ENCODE data around the gene PDLIM1. TPM values are rescaled to one million over a fixed set of nuclear protein-coding genes. Genes with fewer than 3 reads are reported as not detected.

The PDLIM1 gene
- total and polyA plus RNA-seq, 9 donors, result 13.9 to 138 (median 35.3) TPM

GRCh38 chr10:95247200-95247880, 43.5 kb downstream of the PDLIM1 start:
- Histone ChIP-seq H3K27me3 (no peaks in the 10 kb centered on the region), H3K4me1 (ENCODE audit: insufficient read depth) (no peaks in the 10 kb centered on the region)
- TF ChIP-seq EP300 (IDR thresholded peaks at IDR 0.05) (no peak), CTCF (IDR thresholded peaks at IDR 0.05) (no peak), POLR2A (IDR thresholded peaks at IDR 0.05) (no peak)

GRCh38 chr10:95246582-95247051, 44.2 kb downstream of the PDLIM1 start:
- DNase-seq, result peak; percentile 21 to 54 (median 47)
- Histone ChIP-seq H3K4me3 (no peak overlapping the region), H3K27me3 (no peaks in the 10 kb centered on the region), H3K27ac (no peak overlapping the region), H3K9me3 (no peaks in the 10 kb centered on the region), H3K36me3 (no peaks in the 10 kb centered on the region), H3K4me1 (ENCODE audit: insufficient read depth) (no peaks in the 10 kb centered on the region)
- 5 to 24% (median 14%) methylated on average over 1 of the region's 1 CpG for WGBS, 3 donors
- TF ChIP-seq CTCF (IDR thresholded peaks at IDR 0.05), result no peak
- no peak for TF ChIP-seq EP300 (IDR thresholded peaks at IDR 0.05)
- TF ChIP-seq POLR2A (IDR thresholded peaks at IDR 0.05), result no peak
- intact Hi-C loops (cut with DNase I), result loop anchor here in 1 of 4 donors (5.0 kb wide), 1 partner anchor 116 kb away; no protein-coding TSS in a partner anchor

More at GRCh38 chr10:95247200-95247880, 43.5 kb downstream of the PDLIM1 start:
- WGBS, 3 donors, result 40 to 54% (median 49%) methylated on average over 6 of the region's 6 CpGs
- Histone ChIP-seq H3K36me3 (no peaks in the 10 kb centered on the region), H3K9me3 (no peaks in the 10 kb centered on the region), H3K4me3 (no peak overlapping the region), H3K27ac (no peak overlapping the region)
- DNase-seq, result no peak
- intact Hi-C loops (cut with DNase I), result loop anchor here in 1 of 4 donors (5.0 kb wide), 1 partner anchor 115 kb away; no protein-coding TSS in a partner anchor

DNA sequence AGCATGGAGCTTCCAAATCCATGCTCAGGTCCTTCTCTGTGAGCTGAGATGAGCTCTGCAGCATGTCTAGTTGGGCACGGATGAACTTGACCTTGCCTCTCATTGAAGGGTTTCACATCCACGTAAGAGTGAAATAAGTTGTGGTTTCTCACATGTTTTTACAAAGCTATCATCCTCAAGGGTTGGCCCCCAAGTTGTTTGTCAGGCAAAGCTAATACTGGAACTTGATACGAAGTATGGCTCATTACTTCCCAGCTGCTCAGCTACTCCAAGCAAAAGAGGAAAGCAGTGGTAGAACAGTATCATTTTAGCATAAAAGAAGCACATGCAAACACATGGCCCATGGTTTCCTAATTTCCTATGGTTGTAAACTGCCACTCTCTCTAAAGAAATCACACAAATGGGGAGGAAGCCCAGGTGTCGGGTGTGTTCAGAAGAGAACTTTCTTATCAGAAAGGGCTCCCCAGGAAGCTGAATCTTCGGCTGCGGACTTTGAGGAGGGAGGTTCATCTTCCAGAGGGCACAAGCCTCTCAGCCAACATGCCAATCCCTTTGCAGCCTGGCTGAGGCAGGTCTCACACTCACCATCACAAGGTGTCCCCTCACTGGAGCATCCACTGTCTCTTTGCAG, 45.3 kb downstream of the PDLIM1 start:
- H3K9me3 ChIP-seq, result no peaks in the 10 kb centered on the region
- WGBS, 3 donors, result 57 to 73% (median 72%) methylated on average over 6 of the region's 6 CpGs
- no peak for DNase-seq
- H3K27ac ChIP-seq, result no peak overlapping the region
- H3K27me3 ChIP-seq, result no peaks in the 10 kb centered on the region
- no peak overlapping the region for H3K4me3 ChIP-seq
- H3K36me3 ChIP-seq, result no peaks in the 10 kb centered on the region
- intact Hi-C loops (cut with DNase I), result loop anchor here in 1 of 4 donors (5.0 kb wide), 1 partner anchor 117 kb away; no protein-coding TSS in a partner anchor
- H3K4me1 ChIP-seq (ENCODE audit: insufficient read depth), result no peaks in the 10 kb centered on the region
- no peak for TF ChIP-seq CTCF (IDR thresholded peaks at IDR 0.05)
- TF ChIP-seq EP300 (IDR thresholded peaks at IDR 0.05), result no peak
- no peak for TF ChIP-seq POLR2A (IDR thresholded peaks at IDR 0.05)

DNA sequence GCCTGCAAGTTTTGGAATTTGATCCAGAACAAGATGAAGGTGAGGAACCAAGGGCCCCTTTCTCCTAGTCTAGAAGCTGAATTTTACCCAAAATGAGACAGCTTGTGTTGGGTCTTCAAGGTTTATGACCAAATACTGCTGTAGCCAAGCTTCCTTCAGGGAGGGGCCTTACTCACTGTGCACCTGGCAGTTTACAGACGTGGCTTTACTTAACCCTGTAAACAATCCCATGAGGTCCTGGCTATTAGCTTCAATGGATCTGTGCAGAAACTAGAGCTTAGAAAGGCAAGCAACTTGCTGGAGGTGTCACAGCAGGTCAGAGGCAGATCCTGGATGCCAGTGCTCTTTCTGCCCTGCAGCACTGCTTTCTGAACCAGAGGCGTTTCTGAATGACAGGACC, 46.7 kb downstream of the PDLIM1 start:
- Histone ChIP-seq H3K4me1 (ENCODE audit: insufficient read depth) (no peaks in the 10 kb centered on the region), H3K36me3 (no peaks in the 10 kb centered on the region), H3K27ac (no peak overlapping the region), H3K9me3 (no peaks in the 10 kb centered on the region), H3K27me3 (no peaks in the 10 kb centered on the region), H3K4me3 (no peak overlapping the region)
- WGBS, 3 donors, result 48 to 65% (median 64%) methylated on average over 2 of the region's 2 CpGs
- TF ChIP-seq POLR2A (IDR thresholded peaks at IDR 0.05) (no peak), CTCF (IDR thresholded peaks at IDR 0.05) (no peak), EP300 (IDR thresholded peaks at IDR 0.05) (no peak)
- DNase-seq, result no peak
- intact Hi-C loops (cut with DNase I), result loop anchor here in 1 of 4 donors (5.0 kb wide), 1 partner anchor 83 kb away; no protein-coding TSS in a partner anchor

Measured in ovary (tissue), 9 donors.